ENCODE measurements around the gene CHST13. TPM values are rescaled to one million over a fixed set of nuclear protein-coding genes. Genes with fewer than 3 reads are reported as not detected.

CHST13 gene
- total and polyA plus RNA-seq, 2 of the 4 experiments (the other 2 are of a cell fraction): not detected

- TF ChIP-seq RFX5 (IDR thresholded peaks at IDR 0.05; ENCODE audit: low read depth, low read length): no peak
These were observed 41.3 kb upstream of the CHST13 start (continued) for GRCh38 chr3:126482503-126483255.

GRCh38 chr3:126483321-126483761 lies 40.6 kb upstream of the CHST13 start:
- no peaks in the 10 kb centered on the region for H3K9me1 ChIP-seq (ENCODE audit: insufficient read depth, low read length)
- no peak overlapping the region for H2BK20ac ChIP-seq (ENCODE audit: low read depth, low read length)
- H3K9me3 ChIP-seq (ENCODE audit: control insufficient read depth, insufficient read depth, low read length): no peaks in the 10 kb centered on the region
- no peak overlapping the region for H3K4me3 ChIP-seq (ENCODE audit: insufficient read depth, low read depth, low read length)
- no peak overlapping the region for H2BK15ac ChIP-seq (ENCODE audit: low read depth, low read length)
- no peaks in the 10 kb centered on the region for H3K4me1 ChIP-seq (ENCODE audit: control insufficient read depth, insufficient read depth, low read length)
- H4K5ac ChIP-seq (ENCODE audit: low read depth, low read length): no peak overlapping the region
- H4K91ac ChIP-seq (ENCODE audit: insufficient read depth, low read depth, low read length): no peak overlapping the region
- H2BK5ac ChIP-seq (ENCODE audit: low read depth, low read length, poor library complexity, severe bottlenecking): no peak overlapping the region
- dilution Hi-C loops (cut with HindIII; ENCODE audit: low sequenced_read_pairs, unreplicated experiment): no loop called here
- no peak overlapping the region for H2BK120ac ChIP-seq (ENCODE audit: low read depth, low read length)
- H2AFZ ChIP-seq (replicated peaks; ENCODE audit: low read length, poor library complexity): no peak overlapping the region
- in situ Hi-C loops (cut with MboI; ENCODE audit: low sequenced_read_pairs): no loop called here
- H3K79me1 ChIP-seq (ENCODE audit: low read depth in 1 of 2, low read length in 2 of 2): no peaks in the 10 kb centered on the region
- no peak overlapping the region for H3K18ac ChIP-seq (ENCODE audit: low read depth, low read length)
- no peaks in the 10 kb centered on the region for H4K20me1 ChIP-seq (ENCODE audit: insufficient read depth, low read length)
- ChIA-PET POLR2A (ENCODE audit: unreplicated experiment) (no interaction called here), CTCF (no interaction called here)
- H3K4me2 ChIP-seq (ENCODE audit: low read depth, low read length): no peak overlapping the region
- no peak overlapping the region for H3K56ac ChIP-seq (ENCODE audit: extremely low read depth, insufficient read depth, low read length)
- no peak overlapping the region for H2AK5ac ChIP-seq (ENCODE audit: low read depth, low read length)
- DNase-seq: no peak
- peaks cover 2% of the 10 kb centered on the region; the same call in 1 of the 2 replicates for H3K27me3 ChIP-seq (ENCODE audit: control insufficient read depth, insufficient read depth, low read length)
- H3K14ac ChIP-seq (replicated peaks; ENCODE audit: low read depth, low read length): no peak overlapping the region
- H3K23ac ChIP-seq (ENCODE audit: low read depth, low read length): no peak overlapping the region
- H3K27ac ChIP-seq (ENCODE audit: insufficient read depth, low read length): no peak overlapping the region
- BruUV-seq (replicated peaks): no TSS peak
- TF ChIP-seq SMC3 (IDR thresholded peaks at IDR 0.05; ENCODE audit: low read depth, low read length): no peak
- TF ChIP-seq CTCF (conservative IDR thresholded peaks at IDR 0.05; ENCODE audit: low read depth, low read length): no peak
- no peak for TF ChIP-seq RCOR1 (IDR thresholded peaks at IDR 0.05; ENCODE audit: insufficient replicate concordance, low read length)
- TF ChIP-seq RAD21 (IDR thresholded peaks at IDR 0.05; ENCODE audit: low read length): no peak
- TF ChIP-seq FOS (IDR thresholded peaks at IDR 0.05; ENCODE audit: low read depth, low read length): no peak
- no peak for TF ChIP-seq ELK1 (IDR thresholded peaks at IDR 0.05; ENCODE audit: borderline replicate concordance, low read depth, low read length)
- TF ChIP-seq USF2 (IDR thresholded peaks at IDR 0.05; ENCODE audit: low read depth, low read length): no peak
- TF ChIP-seq MXI1 (IDR thresholded peaks at IDR 0.05; ENCODE audit: borderline replicate concordance, low read depth, low read length): no peak
- TF ChIP-seq NFE2L2 (IDR thresholded peaks at IDR 0.05; ENCODE audit: low read depth, low read length): no peak
- no peak for TF ChIP-seq BHLHE40 (IDR thresholded peaks at IDR 0.05; ENCODE audit: low read depth, low read length)
- no peak for TF ChIP-seq CEBPB (IDR thresholded peaks at IDR 0.05; ENCODE audit: low read depth, low read length)
- WGBS, 2 experiments (ENCODE audit: extremely low coverage in 2 of 2, insufficient read length in 1 of 2): 67% methylated on average over 11 of the region's 14 CpGs; no CpG with 5 or more reads in 1 of the 2 experiments
- no peak for ATAC-seq (ENCODE audit: low read depth)
- H4K8ac ChIP-seq (ENCODE audit: low read depth in 2 of 2, low read length in 2 of 2): no peak overlapping the region
- H3K4ac ChIP-seq (ENCODE audit: low read depth, low read length): no peak overlapping the region
- H3K9ac ChIP-seq (ENCODE audit: low read depth, low read length): no peak overlapping the region
- no peak overlapping the region for H2AK9ac ChIP-seq (replicated peaks; ENCODE audit: low read depth, low read length, poor library complexity)
- H3K36me3 ChIP-seq (ENCODE audit: control insufficient read depth, insufficient read depth, low read length): no peaks in the 10 kb centered on the region
- intact Hi-C loops (cut with micrococcal nuclease): no loop called here
